ENCODE data around the gene MRPL36.

MRPL36 gene

DNA sequence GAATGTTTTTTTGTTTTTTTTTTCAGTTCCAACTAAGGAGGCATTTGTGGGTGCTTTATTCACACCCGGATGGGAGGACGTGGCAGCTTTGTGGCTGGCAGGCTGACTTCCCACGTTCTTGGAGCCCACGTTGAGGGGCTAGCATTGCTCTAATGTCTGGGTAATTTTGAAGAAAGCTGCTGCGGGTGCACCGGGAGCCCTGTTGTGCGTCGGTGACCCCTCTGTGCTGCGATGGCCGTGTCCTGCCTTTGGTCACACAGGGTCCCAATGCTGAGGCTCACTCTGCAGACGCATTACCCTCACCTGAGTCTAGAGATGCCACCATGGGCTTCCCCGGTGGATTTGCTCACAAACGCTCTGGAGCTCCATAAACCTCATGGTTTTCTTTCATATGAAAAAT is 35.8 kb upstream of the MRPL36 start:
- no peak overlapping the region for H3K4me3 ChIP-seq (replicated peaks; ENCODE audit: insufficient read depth, low read length)
- DNase-seq (ENCODE audit: low read depth in 1 of 2, low spot score in 1 of 2) = no peak
- H3K27me3 ChIP-seq (ENCODE audit: insufficient read depth, poor library complexity, severe bottlenecking) = peaks cover under 1% of the 10 kb centered on the region
- TF ChIP-seq SPI1 (IDR thresholded peaks at IDR 0.05; ENCODE audit: borderline replicate concordance, low read depth) = no peak
- no peak overlapping the region for H3K27ac ChIP-seq (replicated peaks)

DNA sequence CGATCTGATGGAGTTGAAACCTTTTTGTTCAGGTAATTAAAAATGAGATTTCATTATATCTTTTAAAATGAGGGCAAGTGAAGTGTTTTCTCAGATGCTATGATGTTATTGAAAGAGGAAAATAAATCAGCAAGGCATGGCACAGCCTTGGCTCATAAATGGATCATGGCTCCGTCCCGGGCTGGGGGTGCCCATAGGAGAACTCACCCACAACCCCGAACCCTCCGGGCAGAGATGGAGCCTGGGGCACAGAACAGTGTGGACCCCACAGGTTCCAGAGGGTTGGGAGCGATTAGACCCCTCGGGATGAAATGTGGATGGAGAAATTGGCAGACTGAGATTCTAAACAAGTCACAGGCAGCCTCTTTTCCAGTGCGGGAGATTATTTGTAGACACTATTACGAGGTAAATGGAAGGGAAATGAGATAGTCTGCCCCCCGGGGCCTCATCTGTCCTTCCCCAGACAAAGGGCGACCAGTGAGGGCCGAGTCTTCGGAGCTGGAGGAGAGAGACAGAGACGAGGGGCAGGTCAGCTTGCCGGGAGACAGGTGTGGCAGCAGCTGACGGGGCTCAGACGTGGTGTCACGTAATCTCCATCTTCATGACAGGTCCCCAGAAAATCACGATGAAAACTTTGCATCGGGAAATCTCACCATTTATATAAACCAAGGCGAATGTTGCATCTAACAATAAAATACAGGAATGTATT is 35.2 kb upstream of the MRPL36 start:
- no peak for DNase-seq (ENCODE audit: low read depth in 1 of 2, low spot score in 1 of 2)
- Histone ChIP-seq H3K27ac (replicated peaks) (no peak overlapping the region), H3K4me3 (replicated peaks; ENCODE audit: insufficient read depth, low read length) (no peak overlapping the region), H3K27me3 (ENCODE audit: insufficient read depth, poor library complexity, severe bottlenecking) (no peaks in the 10 kb centered on the region)
- TF ChIP-seq, protein P1, sequence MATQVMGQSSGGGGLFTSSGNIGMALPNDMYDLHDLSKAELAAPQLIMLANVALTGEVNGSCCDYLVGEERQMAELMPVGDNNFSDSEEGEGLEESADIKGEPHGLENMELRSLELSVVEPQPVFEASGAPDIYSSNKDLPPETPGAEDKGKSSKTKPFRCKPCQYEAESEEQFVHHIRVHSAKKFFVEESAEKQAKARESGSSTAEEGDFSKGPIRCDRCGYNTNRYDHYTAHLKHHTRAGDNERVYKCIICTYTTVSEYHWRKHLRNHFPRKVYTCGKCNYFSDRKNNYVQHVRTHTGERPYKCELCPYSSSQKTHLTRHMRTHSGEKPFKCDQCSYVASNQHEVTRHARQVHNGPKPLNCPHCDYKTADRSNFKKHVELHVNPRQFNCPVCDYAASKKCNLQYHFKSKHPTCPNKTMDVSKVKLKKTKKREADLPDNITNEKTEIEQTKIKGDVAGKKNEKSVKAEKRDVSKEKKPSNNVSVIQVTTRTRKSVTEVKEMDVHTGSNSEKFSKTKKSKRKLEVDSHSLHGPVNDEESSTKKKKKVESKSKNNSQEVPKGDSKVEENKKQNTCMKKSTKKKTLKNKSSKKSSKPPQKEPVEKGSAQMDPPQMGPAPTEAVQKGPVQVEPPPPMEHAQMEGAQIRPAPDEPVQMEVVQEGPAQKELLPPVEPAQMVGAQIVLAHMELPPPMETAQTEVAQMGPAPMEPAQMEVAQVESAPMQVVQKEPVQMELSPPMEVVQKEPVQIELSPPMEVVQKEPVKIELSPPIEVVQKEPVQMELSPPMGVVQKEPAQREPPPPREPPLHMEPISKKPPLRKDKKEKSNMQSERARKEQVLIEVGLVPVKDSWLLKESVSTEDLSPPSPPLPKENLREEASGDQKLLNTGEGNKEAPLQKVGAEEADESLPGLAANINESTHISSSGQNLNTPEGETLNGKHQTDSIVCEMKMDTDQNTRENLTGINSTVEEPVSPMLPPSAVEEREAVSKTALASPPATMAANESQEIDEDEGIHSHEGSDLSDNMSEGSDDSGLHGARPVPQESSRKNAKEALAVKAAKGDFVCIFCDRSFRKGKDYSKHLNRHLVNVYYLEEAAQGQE (IDR thresholded peaks at IDR 0.05; ENCODE audit: insufficient replicate concordance, low read depth) = no peak
- TF ChIP-seq POLR2AphosphoS5 (IDR thresholded peaks at IDR 0.05; ENCODE audit: low read depth) = no peak

DNA sequence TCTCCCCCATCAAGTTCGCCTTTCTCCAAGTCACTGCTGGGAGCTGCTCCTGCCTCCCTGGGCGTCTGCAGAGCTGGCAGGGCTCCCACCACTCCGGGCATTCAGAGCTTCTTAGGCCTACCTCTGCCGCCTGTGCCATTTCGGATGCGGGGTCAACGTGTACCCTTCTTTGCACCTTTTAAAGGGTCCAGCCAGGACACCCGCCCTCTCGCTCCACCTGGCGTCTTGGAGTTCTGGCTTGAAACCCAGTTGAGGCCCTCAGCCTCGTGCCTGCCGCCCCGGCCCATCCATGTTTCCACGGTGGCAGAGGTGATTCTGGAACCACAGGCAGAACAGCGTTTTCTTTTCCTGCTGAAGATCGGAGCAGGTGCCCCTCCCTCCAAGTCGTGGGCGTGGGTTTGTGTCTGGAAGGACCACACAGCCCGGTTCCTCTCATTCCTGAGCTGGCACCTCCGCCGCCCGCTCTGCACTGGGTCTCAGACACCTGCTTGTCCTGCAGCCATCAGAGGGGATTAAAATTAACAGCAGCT is 34.5 kb upstream of the MRPL36 start:
- no peak overlapping the region for H3K4me3 ChIP-seq (replicated peaks; ENCODE audit: insufficient read depth, low read length)
- no peaks in the 10 kb centered on the region for H3K27me3 ChIP-seq (ENCODE audit: insufficient read depth, poor library complexity, severe bottlenecking)
- TF ChIP-seq SPI1 (IDR thresholded peaks at IDR 0.05; ENCODE audit: borderline replicate concordance, low read depth) (no peak), POLR2AphosphoS5 (IDR thresholded peaks at IDR 0.05; ENCODE audit: low read depth) (no peak), GABPA (IDR thresholded peaks at IDR 0.05; ENCODE audit: low read depth) (no peak)
- no peak overlapping the region for H3K27ac ChIP-seq (replicated peaks)
- no peak for DNase-seq (ENCODE audit: low read depth in 1 of 2, low spot score in 1 of 2)

DNA sequence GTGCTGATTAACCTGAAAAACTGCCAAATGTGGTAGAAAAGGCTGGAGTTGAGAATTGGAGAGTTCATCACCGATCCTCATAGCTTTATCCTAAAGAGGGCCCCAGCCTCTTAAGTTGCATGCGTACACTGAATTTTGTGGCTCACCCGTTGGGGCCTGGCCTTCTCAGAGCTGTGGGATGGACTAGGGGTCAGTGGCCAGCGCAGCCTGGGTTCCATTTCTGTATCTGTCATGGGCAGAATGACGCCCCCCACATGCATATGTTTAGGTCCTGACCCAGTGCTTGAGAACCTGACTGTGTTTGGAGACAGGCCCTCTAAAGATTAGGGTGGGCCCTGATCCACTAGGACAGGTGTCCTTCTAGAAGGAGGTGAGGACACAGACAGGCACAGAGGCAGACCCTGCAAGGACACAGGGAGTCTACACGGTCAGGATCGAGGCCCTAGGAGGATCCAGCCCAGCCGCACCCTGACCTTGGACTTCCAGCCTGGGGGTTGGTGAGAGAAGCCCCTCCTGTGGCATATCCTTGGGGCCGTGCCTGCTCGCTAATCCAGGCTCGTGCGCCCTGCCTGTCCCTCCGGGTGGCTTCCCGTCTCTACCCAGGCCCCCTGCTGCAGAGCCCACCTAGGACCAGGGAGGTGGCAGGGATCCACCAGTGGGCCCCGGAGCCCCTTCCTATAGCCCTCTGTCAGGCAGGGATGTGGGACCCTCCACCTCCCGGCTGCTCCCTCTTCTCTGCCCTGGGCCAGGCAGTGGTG is 33.8 kb upstream of the MRPL36 start:
- DNase-seq (ENCODE audit: low read depth in 1 of 2, low spot score in 1 of 2) = no peak
- H3K4me3 ChIP-seq (replicated peaks; ENCODE audit: insufficient read depth, low read length) = no peak overlapping the region
- TF ChIP-seq, protein P1 (IDR thresholded peaks at IDR 0.05; ENCODE audit: insufficient replicate concordance, low read depth) = no peak
- no peak for TF ChIP-seq POLR2AphosphoS5 (IDR thresholded peaks at IDR 0.05; ENCODE audit: low read depth)
- H3K27ac ChIP-seq (replicated peaks) = no peak overlapping the region
- no peaks in the 10 kb centered on the region for H3K27me3 ChIP-seq (ENCODE audit: insufficient read depth, poor library complexity, severe bottlenecking)

DNA sequence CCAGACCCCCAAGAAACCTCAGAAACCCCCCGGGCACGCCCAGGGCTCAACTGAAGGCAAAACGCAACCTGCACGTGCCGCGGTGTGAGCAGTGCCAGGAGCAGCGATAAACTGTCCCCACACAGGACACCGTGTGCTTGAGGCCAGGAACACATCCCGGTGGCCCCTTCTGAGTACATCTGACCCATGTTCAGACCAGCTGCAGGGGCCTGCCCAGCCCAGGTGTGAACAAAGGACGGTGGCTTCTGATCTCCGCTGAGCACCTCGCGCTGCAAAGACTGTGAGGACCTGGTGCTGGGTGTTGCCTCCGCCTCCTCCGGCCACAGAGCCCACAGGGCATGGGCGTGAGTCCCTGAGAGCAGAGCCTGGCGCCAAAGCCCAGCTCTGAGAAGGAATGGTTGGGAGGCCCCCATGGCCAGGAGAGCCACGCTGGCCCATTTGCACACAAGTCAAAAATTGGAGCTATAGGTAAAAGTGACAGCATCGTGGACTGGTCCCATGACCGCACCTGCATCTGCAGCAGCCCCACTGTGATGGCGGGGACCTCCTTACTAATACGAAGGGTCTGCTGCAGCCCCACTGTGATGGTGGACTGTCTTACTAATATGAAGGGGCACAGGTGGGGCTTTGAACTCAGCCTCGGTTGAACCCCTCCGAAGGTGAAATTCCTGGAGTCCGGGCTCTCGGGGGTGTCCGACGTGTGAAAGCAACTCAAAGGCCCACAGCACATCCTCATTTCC is 33.0 kb upstream of the MRPL36 start:
- H3K27ac ChIP-seq (replicated peaks) = no peak overlapping the region
- H3K27me3 ChIP-seq (ENCODE audit: insufficient read depth, poor library complexity, severe bottlenecking) = no peaks in the 10 kb centered on the region
- no peak for TF ChIP-seq POLR2AphosphoS5 (IDR thresholded peaks at IDR 0.05; ENCODE audit: low read depth)
- TF ChIP-seq, protein P1 (IDR thresholded peaks at IDR 0.05; ENCODE audit: insufficient replicate concordance, low read depth) = no peak
- no peak for TF ChIP-seq GABPA (IDR thresholded peaks at IDR 0.05; ENCODE audit: low read depth)
- no peak for TF ChIP-seq SPI1 (IDR thresholded peaks at IDR 0.05; ENCODE audit: borderline replicate concordance, low read depth)
- TF ChIP-seq, protein P2, sequence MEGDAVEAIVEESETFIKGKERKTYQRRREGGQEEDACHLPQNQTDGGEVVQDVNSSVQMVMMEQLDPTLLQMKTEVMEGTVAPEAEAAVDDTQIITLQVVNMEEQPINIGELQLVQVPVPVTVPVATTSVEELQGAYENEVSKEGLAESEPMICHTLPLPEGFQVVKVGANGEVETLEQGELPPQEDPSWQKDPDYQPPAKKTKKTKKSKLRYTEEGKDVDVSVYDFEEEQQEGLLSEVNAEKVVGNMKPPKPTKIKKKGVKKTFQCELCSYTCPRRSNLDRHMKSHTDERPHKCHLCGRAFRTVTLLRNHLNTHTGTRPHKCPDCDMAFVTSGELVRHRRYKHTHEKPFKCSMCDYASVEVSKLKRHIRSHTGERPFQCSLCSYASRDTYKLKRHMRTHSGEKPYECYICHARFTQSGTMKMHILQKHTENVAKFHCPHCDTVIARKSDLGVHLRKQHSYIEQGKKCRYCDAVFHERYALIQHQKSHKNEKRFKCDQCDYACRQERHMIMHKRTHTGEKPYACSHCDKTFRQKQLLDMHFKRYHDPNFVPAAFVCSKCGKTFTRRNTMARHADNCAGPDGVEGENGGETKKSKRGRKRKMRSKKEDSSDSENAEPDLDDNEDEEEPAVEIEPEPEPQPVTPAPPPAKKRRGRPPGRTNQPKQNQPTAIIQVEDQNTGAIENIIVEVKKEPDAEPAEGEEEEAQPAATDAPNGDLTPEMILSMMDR (IDR thresholded peaks at IDR 0.05; ENCODE audit: insufficient read depth, low read length) = no peak
- no peak overlapping the region for H3K4me3 ChIP-seq (replicated peaks; ENCODE audit: insufficient read depth, low read length)
- DNase-seq (ENCODE audit: low read depth in 1 of 2, low spot score in 1 of 2) = no peak

All from HL-60 (cell line).